NT2/D1 (cell line): ENCODE data around the gene TTLL4.

Experiments used
- YY1 ChIP-seq: IDR thresholded peaks from 2 replicates; pipeline ENCODE4 v1.6.1; 2011; ENCODE audit not compliant: insufficient read length, insufficient read depth
- ZNF274 ChIP-seq: IDR thresholded peaks from 2 replicates; pipeline ENCODE4 v1.6.1; 2011; ENCODE audit warnings: mild to moderate bottlenecking, low read depth, low read length

GRCh38 chr2:218777276-218777990, 66.8 kb downstream of the TTLL4 start:
- TF ChIP-seq ZNF274 (no peak), YY1 (no peak)
